ENCODE measurements around the gene ZDHHC14.
"Not testable (repeated sequence)": the region's sequence is repeated elsewhere in the genome, so short reads cannot be mapped to it uniquely, and the experiment has no call there.

Gene ZDHHC14

DNA sequence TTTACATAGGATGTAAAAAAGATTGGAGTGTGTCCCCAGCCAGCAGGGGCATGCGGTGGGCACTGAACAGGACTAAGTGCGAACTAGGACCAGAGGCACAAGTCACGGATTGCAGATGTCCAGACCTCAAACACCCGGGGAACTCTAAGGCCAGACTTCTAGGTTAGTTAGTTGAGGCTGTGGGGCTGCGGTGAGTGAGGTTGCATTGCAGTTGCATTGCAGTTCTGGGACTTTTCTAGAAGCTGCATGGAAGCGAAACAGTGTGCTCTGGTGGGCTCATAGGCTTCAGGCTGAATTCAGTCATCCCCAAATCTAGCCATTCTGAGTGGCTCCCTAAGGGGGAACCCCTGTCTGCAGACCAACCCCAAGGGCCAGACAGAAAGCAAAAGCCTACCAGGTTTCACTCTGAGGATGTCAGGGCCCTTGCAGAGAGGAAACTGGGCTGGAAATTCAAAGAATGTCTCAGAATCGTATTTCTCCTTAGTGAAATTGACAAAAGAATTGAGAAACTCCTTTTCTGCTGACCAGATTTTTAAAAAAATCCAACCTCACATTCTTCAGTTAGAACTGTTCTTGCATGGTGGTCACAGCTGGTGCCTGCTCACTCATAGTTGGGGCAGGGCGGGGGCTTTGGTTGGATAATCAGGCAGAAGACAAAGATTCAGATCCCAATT lies 182.8 kb downstream of the ZDHHC14 start:
- no peak for DNase-seq (ENCODE audit: low read depth in 2 of 3, low spot score in 1 of 3)

DNA sequence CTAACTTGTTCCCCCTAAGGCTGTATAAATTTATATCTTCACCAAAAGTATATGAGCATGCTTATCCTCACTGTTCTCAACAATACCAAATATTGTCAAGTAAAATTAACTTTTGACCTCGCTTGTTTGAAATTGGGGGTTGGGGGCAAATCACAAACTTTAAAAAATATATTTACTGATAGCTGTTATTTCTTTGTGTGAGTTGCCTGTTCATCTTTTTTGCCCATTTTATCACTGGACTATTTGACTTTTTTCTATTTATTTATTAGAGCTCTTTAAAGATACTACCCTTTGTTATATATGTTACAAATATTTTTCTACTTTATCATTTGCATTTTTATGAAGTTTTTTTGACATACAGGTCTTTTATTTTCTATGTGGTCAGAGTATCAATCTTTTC lies 187.7 kb downstream of the ZDHHC14 start:
- no peak for DNase-seq (ENCODE audit: low read depth in 2 of 3, low spot score in 1 of 3)

DNA sequence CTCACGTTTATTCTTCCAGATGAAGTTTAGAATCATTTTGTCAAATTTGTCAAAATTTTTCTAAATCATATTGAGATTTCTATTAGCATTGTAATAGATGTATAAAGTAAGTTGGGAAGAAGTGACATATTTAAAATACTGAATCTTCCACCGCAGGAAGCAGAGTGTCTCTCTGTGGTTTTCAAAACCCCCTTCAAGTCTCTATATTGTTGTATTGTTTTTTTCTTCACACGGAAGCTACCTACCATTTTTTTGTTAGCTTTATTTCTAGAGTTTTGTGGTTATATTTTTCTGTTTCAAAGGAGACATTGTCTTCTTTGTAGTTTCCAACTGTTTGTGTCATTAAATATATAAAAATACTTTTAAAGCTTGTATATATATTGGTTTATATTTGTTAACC lies 188.6 kb downstream of the ZDHHC14 start:
- no peak for DNase-seq (ENCODE audit: low read depth in 2 of 3, low spot score in 1 of 3)

DNA sequence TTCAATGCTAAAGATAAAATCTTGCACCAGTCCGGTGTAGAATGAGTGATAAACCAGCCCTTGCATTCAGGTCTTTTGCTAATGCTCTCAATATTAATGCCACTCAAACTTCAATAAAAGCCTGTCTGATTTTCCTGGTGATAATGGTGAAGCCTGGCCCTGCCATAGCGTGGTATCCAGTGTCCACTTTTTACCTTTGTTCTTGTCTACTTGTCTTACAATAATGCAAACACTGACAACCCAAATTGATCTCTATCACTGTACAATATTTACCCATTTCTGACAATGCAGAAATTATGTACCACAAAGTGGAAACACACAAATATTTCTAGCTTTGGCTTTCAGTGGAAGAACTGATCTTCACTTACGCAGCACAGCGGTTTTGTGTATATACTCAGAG lies 189.1 kb downstream of the ZDHHC14 start:
- DNase-seq (ENCODE audit: low read depth in 2 of 3, low spot score in 1 of 3): no peak

DNA sequence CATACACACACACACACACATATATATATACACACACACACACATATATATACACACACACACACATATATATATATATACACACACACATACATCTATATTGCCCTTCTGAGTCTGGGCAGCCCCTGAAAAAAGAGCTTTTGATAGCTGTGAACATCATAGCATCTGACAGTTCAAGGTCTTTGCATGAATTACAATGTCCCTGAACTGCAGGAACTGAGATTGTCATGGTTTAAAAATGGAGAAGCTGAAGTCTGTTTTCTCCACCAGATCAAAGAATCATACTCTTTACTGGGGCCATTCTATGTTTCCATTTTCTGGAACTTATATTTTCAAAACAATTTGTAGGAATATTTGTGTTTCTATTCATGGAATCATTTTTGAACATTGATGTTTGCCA lies 189.8 kb downstream of the ZDHHC14 start:
- DNase-seq (ENCODE audit: low read depth in 2 of 3, low spot score in 1 of 3): no peak

DNA sequence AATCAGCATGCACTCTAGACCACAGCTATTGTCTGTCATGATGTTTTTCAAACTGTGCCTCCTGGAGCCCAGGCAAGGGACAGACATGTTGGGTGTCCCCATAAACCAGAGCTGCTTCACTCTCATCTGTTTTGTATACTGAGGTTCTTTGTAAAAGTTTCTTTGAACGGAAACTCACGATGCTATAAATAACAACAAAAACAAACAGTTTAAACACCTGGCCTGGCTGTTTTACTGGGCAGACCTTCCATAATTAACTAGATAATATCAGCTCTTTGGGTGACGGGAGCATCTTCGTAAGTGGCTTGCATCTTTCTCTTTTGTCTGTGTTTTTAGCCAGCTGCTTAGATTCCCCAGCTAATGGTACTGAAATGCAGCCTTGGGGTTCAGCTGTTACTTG lies 190.3 kb downstream of the ZDHHC14 start:
- no peak for DNase-seq (ENCODE audit: low read depth in 2 of 3, low spot score in 1 of 3)

DNA sequence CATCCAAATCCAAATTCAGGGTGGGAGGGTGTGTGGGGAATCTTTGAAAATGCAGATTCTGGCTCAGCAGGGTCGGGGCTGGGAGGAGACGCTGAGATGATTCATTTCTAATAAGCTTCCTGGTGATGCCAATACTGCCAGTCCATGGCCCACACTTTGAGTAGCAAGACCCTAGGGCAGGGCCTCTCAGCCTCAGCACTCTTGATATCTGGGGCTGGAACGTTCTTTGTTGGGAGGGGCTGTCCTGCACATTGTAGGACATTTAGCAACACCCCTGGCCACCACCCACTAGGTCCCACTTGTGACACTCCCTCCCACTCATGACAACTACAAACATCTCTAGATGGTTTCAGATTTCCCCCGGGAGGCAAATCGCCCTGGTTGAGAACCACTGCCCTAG lies 191.0 kb downstream of the ZDHHC14 start:
- DNase-seq (ENCODE audit: low read depth in 2 of 3, low spot score in 1 of 3): no peak

DNA sequence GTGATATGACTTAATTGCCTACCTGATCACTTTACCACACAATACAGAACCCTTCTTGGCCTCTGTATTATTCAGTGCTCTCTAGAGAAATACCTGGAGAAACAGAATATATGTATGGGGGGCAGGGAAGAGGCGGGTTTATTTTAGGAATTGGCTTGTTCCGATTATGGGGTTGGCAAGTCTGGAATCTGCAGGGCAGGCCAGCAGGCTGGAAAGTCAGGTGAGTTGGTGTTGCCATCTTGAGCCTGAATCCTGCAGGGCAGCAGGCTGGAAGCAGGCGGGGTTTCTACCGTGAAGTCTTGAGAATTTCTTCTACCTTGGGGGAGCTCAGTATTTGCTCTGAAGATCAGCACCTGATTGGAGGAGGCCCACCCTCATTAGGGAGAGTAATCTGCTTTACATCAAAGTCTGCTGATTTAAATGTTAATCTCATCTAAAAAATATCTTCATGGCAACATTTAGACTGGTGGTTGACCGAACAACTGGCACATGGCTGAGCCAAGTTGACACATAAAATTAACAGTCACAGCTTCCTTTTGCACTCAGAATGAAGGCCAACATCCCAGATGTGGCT lies 193.9 kb downstream of the ZDHHC14 start:
- DNase-seq (ENCODE audit: low read depth in 2 of 3, low spot score in 1 of 3): no peak

DNA sequence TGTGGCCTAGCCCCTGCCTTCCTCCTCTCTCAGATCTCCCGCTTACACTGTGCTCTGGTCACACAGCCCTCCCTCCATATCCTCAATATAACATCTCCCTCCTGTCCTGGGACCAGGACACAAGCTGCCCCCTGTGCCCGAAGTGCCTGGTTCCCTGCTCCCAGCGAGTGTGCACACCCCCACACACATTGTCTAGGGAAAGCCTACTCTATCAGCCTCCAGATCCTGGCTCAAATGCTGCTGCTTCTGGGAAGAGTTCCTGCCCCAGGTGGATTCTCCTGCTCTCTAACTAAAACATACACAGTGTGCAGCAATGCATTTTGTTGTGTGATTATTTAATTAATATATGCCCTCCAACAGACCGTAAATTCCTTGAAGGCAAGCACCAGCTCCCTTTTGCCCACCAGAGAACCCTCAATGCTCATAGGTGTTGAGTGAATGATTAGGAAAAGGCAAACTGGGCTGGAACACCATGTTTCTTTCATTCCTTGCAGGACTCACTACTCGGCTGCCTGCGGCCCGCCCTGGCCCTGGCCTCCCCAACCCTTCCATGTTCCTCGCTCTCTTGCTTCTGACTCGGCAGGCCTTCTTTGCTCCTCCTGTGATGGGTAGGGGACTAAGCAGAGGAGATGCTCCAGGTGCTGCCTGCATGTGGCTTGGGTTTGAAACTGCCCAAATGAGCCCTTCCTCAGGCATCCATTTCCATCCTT lies 194.6 kb downstream of the ZDHHC14 start:
- no peak for DNase-seq (ENCODE audit: low read depth in 2 of 3, low spot score in 1 of 3)

DNA sequence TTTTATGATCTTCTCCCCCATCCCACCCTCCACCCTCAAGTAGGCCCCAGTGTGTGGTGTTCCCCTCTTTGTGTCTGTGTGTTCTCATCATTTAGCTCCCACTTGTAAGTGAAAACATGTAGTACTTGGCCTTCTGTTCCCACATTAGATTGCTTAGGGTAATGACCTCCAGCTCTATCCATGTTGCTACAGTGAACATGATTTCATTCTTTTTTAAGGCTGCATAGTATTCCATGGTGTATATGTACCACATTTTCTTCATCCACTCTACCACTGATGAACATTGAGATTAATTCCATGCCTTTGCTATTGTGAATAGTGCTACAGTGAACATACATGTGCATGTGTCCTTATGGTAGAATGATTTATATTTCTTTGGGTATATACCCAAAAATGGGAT lies 196.0 kb downstream of the ZDHHC14 start:
- not testable (repeated sequence) for DNase-seq (ENCODE audit: low read depth in 2 of 3, low spot score in 1 of 3)

DNA sequence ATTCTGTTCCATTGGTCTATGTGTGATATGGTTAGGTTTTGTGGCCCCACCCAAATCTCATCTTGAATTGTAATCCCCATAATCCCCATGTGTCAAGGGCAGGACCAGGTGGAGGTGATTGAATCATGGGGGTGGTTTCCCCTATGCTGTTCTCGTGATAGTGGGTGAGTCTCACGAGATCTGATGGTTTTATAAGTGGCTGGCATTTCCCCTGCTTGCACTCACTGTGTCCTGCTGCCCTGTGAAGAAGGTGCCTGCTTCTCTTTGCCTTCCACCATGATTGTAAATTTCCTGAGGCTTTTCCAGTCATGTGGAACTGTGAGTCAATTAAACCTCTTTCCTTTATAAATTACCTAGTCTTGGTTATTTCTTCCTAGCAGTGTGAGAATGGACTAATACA lies 197.5 kb downstream of the ZDHHC14 start:
- not testable (repeated sequence) for DNase-seq (ENCODE audit: low read depth in 2 of 3, low spot score in 1 of 3)

DNA sequence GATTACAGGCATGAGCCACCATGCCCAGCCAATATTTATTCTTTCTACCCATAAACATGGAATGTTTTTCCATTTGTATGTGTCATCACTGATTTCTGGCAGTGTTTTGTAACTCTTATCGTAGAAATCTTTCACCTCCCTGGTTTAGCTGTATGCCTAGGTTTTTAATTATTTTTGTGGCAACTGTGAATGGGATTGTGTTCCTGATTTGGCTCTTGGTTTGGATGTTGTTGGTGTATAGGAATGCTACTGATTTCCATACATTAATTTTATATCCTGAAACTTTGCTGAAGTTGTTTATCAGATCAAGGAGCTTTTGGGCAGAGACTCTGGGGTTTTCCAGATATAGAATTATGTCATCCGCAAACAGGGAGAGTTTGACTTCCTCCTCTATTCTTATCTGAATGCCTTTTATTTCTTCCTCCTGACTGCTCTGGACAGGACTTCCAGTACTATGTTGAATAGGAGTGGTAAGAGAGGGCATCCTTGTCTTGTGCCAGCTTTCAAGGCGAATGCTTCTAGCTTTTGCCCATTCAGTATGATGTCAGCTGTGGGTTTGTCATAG lies 198.6 kb downstream of the ZDHHC14 start:
- no peak for DNase-seq (ENCODE audit: low read depth in 2 of 3, low spot score in 1 of 3)

DNA sequence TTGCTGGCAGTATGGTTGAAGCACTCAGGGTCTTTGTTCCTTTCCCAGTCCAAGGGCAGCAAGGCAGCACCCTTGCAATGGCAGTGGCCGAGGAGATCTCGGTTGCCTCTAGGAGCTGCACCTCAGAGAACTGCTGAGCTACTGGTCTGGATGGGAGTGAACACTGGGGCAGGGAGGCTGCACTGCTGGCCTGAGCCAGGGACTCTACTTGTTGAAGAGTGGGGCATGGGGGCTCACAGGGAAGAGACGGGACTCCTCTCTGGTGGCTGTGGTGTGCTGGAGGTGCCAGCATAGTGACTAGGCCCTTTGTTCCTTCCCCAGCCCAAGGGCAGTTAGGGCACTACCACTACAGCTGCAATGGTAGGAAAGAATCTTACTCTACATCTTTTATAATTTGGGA lies 203.0 kb downstream of the ZDHHC14 start:
- DNase-seq (ENCODE audit: low read depth in 2 of 3, low spot score in 1 of 3): no peak

DNA sequence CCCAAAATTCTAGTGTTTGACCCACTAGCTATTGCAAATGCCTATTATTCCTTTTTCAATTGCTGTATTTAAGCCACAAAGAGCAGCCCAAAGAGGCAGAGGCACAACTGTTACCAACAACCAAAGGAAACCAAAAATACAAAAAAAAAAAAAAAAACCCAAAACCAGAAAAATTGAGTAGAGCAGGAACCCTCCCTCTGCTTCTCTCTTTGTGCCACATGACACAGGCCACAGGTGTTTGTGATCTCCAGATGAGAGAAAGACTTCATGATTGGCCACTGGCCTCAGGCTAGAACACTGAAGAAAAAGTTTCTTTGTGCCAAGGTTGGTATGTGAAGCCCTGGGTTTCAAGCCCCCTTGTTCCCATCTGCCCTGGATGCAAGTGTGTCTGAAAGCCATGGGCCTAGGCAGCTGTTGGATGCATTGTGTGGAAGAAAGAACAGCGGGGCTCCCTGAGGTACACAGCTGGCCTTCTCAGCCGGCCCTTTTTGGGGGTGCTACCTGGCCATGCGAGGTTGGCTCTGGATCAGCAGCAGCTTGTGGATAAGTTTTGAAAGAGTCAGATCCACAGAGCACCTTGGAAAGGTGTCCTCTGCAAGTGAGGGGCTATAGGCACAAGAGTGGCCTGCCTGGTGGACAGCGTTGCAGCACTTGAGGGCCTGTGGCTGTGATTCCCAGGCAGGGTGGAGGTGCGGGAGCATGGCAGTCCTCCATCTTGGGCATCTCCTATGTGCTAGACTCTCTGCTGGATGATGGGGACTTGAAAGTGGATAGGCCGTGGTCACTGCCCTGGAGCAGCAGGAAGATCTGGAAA lies 204.5 kb downstream of the ZDHHC14 start:
- no peak for DNase-seq (ENCODE audit: low read depth in 2 of 3, low spot score in 1 of 3)

DNA sequence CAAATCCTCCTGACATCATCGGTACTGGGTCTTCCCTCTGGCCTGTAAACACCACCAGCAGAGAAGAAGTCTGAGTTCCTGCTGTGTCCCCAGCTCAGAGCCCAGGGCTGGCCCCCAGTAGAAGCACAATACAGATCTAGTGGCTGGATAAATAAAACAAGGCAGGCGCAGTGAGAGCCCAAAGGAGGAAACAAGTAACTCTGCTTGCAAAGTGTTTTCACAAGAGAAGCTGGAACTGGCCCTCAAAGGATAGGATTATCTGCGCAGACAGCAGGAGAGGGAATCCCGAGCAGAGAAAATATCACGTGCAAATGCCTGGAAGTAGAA lies 205.1 kb downstream of the ZDHHC14 start:
- no peak for DNase-seq (ENCODE audit: low read depth in 2 of 3, low spot score in 1 of 3)

DNA sequence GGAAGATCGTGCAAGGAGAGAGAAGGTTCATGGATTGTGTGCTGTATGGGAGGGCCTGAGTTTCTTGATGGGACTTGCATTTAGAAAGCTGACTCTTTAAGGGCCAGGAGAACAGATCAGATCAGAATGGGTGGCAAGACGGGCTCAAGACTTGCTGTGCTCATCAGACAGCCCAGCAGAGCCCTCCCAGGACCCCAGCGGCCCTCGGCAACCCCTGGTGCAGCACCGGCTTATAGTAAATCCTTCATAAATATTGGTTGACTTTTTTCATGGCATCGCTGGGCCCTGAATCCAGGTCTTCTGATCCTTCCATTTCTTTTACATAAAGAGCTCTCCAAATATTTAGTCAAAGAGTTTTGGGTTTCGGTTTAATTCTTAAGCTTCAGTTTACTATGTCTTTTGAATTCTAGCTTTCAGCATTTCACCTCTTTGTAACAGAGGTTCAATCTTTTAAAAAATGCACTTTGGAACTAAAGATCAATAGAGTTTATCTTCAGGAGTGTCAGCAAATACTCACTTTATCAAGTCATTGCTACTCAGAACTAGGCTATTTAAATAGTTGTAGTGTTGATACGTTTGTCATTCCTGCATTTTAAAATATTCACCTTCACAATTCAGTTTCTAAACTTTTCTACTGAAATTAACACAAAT lies 205.6 kb downstream of the ZDHHC14 start:
- no peak for DNase-seq (ENCODE audit: low read depth in 2 of 3, low spot score in 1 of 3)

DNA sequence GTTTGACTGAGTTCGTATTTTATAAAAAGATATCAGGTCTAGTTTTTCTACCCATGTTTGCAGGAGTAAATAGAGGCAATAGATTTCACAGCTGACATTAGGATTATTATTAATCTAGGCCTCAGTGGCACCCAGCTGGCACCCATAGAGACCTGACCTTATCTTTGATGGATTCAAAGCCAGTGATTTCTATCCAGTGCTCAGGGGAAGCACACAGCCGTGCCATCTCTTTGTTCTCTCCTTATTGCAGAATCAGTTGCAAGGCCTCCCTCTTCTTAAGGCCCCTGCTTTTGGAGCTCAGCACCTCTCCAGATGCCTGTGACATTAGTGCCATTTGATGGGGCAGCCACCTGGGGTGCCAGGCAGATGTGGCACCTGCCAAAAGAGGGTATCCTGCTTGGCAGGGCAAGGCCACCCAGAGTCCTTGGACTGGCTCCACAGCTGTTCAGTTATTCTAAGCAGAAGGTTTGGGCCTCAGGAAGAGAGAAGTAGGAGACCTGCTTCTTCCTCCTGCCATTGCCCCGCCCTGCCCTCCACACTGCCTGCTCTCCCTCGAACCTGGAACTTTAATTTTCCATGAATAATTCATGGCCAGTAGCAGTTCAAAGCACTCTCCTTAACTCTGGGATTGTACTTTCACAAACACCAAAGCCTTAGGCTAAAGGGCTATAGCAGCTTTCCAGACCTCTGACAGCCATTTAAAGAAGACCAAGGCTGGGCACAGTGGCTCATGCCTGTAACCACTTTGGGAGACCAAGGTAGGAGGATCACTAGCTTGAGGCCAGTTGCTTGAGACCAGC lies 206.3 kb downstream of the ZDHHC14 start:
- no peak for DNase-seq (ENCODE audit: low read depth in 2 of 3, low spot score in 1 of 3)

DNA sequence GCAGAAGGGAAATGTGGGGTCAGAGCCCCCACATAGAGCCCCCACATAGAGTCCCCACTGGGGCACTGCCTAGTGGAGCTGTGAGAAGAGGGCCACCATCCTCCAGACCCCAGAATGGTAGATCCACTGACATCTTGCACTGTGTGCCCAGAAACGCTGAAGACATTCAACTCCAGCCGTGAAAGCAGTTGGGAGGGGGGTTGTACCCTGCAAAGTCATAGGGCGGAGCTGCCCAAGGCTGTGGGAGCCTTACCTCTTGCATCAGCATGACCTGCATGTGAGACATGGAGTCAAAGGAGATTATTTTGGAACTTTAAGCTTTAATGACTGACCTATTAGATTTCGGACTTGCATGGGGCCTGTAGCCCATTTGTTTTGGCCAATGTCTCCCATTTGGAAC lies 209.7 kb downstream of the ZDHHC14 start:
- not testable (repeated sequence) for DNase-seq (ENCODE audit: low read depth in 2 of 3, low spot score in 1 of 3)

DNA sequence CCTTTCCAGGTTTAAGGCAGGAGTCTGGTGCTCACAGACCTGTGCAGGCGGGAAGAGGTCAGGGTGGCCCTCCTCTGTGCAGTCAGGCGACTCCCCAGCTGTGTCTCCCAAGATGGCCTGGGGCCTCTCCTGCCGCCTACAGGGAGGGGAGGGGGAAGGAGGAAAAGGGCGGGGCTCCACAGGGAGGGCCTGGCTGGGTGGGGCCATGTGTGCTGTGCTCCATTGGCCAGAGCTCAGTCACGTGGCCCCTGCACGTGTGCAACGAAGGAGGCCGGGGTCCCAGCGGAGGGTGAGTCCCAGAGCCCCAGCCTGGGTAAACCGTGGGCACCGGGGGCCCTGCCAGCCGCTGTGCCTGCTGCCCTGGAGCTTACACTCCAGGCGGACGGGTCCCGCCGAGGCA lies 211.6 kb downstream of the ZDHHC14 start:
- no peak for DNase-seq (ENCODE audit: low read depth in 2 of 3, low spot score in 1 of 3)

DNA sequence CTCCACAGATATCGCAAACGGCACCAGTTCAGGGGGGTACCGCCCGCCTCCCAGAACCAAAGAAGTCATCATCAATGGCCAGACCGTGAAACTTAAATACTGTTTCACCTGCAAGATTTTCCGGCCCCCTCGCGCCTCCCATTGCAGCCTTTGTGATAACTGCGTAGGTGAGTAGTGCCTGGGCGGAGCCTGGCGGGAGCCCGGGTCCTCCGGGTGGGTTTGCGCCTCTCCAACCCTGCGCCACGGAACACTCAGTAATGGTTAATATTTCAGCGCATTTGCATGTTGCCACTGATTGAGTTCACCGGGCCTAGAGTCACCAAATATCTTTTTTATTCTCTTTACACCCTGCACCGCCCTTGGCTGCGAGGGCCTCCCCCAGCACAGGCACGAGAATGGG lies 212.0 kb downstream of the ZDHHC14 start:
- DNase-seq (ENCODE audit: low read depth in 2 of 3, low spot score in 1 of 3): no peak
